ENCODE results near the gene RGMB.

DNA sequence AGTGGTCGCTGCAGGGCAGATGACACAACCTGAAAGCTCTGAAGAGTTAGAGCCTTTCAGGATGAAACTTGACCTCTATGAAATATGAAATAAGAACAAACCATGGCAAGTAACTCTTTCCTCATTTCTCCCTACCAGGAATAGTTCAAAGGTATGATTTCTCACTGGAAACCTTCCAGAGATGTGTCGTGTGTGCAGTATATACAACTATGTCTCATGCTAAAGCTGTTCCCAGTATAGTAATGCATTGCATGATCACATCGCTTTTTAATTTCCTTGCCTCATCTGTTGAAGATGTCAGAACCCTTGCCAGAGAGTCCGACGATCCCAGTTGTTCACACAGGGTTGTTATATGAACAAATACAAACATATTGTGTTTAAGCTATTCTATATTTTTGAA lies 45.8 kb upstream of the RGMB start:
- TF ChIP-seq POLR2AphosphoS5 (IDR thresholded peaks at IDR 0.05), result no peak
- TF ChIP-seq CTCF (IDR thresholded peaks at IDR 0.05), result no peak
- TF ChIP-seq POLR2A (IDR thresholded peaks at IDR 0.05), result no peak
